Measurements from ENCODE around the gene SLC12A7.

The SLC12A7 gene

GRCh38 chr5:1014781-1015221 lies 97.1 kb downstream of the SLC12A7 start:
- Mint-ChIP-seq H3K4me3 (no peak overlapping the region), H3K27ac (no peak overlapping the region), H3K36me3 (ENCODE audit: low read depth) (no peaks in the 10 kb centered on the region), H3K9me3 (no peaks in the 10 kb centered on the region), H3K4me1 (peaks cover 39% of the 10 kb centered on the region), H3K27me3 (ENCODE audit: low read depth, poor library complexity) (peaks cover 20% of the 10 kb centered on the region)
- no peak for DNase-seq
- no peak for TF ChIP-seq CTCF (IDR thresholded peaks at IDR 0.05)

GRCh38 chr5:1014346-1014745 lies 97.5 kb downstream of the SLC12A7 start:
- no peak for TF ChIP-seq CTCF (IDR thresholded peaks at IDR 0.05)
- Mint-ChIP-seq H3K27me3 (ENCODE audit: low read depth, poor library complexity) (peaks cover 24% of the 10 kb centered on the region), H3K4me1 (peaks cover 38% of the 10 kb centered on the region), H3K9me3 (no peaks in the 10 kb centered on the region), H3K36me3 (ENCODE audit: low read depth) (no peaks in the 10 kb centered on the region), H3K4me3 (no peak overlapping the region), H3K27ac (no peak overlapping the region)
- DNase-seq, result no peak

GRCh38 chr5:1013948-1014301 lies 97.9 kb downstream of the SLC12A7 start:
- no peak for TF ChIP-seq CTCF (IDR thresholded peaks at IDR 0.05)
- Mint-ChIP-seq H3K4me3 (no peak overlapping the region), H3K27ac (no peak overlapping the region), H3K27me3 (ENCODE audit: low read depth, poor library complexity) (peaks cover 27% of the 10 kb centered on the region), H3K9me3 (no peaks in the 10 kb centered on the region), H3K36me3 (ENCODE audit: low read depth) (no peaks in the 10 kb centered on the region), H3K4me1 (peaks cover 34% of the 10 kb centered on the region)
- DNase-seq, result no peak

GRCh38 chr5:1013238-1013947 lies 98.5 kb downstream of the SLC12A7 start:
- Mint-ChIP-seq H3K4me3 (no peak overlapping the region), H3K27me3 (ENCODE audit: low read depth, poor library complexity) (peaks cover 27% of the 10 kb centered on the region), H3K9me3 (no peaks in the 10 kb centered on the region), H3K27ac (no peak overlapping the region), H3K36me3 (ENCODE audit: low read depth) (no peaks in the 10 kb centered on the region), H3K4me1 (peaks cover 34% of the 10 kb centered on the region)
- no peak for DNase-seq
- TF ChIP-seq CTCF (IDR thresholded peaks at IDR 0.05), result no peak

- Mint-ChIP-seq H3K36me3 (ENCODE audit: low read depth) (no peaks in the 10 kb centered on the region), H3K27me3 (ENCODE audit: low read depth, poor library complexity) (peaks cover 31% of the 10 kb centered on the region), H3K4me1 (peaks cover 37% of the 10 kb centered on the region), H3K9me3 (no peaks in the 10 kb centered on the region), H3K27ac (no peak overlapping the region), H3K4me3 (no peak overlapping the region)
- no peak for DNase-seq
- no peak for TF ChIP-seq CTCF (IDR thresholded peaks at IDR 0.05)
Observed at GRCh38 chr5:1012900-1013237, 99.0 kb downstream of the SLC12A7 start.

- DNase-seq, result peak; percentile 1
- Mint-ChIP-seq H3K4me1 (peaks cover 42% of the 10 kb centered on the region), H3K36me3 (ENCODE audit: low read depth) (no peaks in the 10 kb centered on the region), H3K27me3 (ENCODE audit: low read depth, poor library complexity) (peaks cover 36% of the 10 kb centered on the region), H3K4me3 (no peak overlapping the region), H3K9me3 (no peaks in the 10 kb centered on the region), H3K27ac (no peak overlapping the region)
- no peak for TF ChIP-seq CTCF (IDR thresholded peaks at IDR 0.05)
Observed at GRCh38 chr5:1012313-1012841, 99.5 kb downstream of the SLC12A7 start.
